GM19351 (cell line): ENCODE data around the gene PTMA.
"Not testable (repeated sequence)": the region's sequence is repeated elsewhere in the genome, so short reads cannot be mapped to it uniquely, and the experiment has no call there.

Experiments
- ATAC-seq: cut with Tn5 transposase; IDR thresholded peaks from one replicate; pipeline ENCODE4 v1.9.1; 2021; ENCODE audit warnings: mild to moderate bottlenecking, moderate library complexity; ENCODE audit not compliant: unreplicated experiment

PTMA gene

GRCh38 chr2:231714639-231715498 lies 6.5 kb downstream of the PTMA start:
- ATAC-seq: no peak

DNA sequence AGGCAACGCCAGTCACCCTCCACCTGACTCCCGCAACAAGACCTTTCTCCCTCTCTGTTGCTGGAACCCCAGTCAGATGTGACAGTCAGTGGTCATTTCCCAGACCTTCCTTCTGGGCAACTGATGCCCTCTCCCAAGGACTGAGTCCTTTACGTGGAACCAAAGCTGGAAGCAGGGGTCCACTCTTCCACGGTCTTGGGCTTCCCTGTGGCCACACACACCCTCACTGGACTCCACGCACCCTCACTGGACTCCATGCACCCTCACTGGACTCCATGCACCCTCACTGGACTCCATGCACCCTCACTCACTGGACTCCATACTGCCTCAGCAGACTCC lies 7.1 kb downstream of the PTMA start:
- ATAC-seq: no peak

DNA sequence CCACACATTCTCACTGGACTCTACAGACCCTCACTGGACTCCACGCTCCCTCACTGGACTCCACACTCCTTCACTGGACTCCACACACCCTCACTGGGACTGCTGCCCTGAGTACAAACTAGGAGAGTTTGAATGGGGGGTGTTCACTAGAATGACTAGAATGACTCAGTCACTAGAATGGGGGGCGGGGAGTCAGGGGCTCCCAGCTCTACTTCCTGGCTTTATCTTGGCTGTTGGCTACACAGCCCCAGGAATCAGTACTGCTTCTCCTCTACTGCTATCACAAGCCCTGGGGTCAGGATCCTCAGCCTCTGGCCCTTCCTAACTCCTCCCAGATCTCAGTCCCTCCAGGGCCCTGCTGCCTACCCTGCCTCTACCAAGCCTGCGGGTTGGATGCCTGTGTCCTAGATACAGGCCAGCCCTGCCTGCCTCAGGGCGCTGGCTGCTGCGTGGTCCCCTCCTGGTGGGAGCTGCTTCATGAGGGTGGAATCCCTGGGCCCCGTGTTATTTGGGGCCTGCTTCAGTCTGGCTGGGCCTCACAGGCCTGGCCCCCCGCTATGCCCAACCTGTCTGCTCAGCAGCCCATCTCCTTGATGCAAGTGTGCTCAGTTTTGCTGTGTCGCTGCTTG lies 7.8 kb downstream of the PTMA start:
- no peak for ATAC-seq

GRCh38 chr2:231716666-231717280 lies 8.4 kb downstream of the PTMA start:
- ATAC-seq: no peak

DNA sequence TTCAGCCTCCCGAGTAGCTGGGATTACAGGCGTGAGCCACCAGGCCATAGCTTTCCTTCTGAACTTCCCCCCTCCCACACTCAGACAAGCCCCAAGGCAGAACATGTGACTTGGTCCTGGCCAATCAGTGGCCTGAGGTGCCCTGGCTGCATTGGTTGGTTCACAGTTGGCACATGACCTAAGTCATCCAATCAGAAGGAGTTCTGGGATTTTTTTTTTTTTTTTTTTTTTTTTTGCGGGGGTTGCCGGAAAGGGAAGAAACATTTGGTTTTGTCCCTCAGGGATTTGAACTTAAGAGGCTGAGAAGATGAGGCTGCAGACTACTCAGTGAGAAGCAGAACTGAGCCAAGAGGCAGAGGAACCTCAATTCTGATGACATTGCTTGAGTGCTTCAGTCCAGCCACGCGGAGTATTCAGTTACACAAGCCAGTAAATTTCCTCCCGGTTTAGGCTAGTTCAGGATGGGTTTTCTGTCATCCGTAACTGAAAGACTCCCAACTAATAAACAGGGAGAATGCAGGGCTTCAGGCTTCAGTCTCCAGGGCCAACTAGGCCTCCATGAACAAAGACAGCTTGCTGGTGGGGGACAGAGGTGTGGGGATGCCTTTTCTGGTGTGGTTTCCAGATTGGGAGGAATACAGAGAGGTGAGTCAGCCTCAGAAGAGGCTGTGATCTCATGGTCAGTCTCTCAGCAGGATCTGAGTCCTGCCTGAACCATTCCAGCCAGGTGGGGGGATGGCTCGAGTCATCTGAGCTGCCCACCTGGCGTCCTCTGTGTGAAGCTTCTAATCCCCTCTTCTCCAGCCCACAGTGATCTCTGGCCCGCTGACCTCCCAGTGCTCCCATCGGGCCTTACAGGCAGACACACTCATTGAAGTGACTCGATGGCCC lies 9.2 kb downstream of the PTMA start:
- ATAC-seq: peak; percentile 35

DNA sequence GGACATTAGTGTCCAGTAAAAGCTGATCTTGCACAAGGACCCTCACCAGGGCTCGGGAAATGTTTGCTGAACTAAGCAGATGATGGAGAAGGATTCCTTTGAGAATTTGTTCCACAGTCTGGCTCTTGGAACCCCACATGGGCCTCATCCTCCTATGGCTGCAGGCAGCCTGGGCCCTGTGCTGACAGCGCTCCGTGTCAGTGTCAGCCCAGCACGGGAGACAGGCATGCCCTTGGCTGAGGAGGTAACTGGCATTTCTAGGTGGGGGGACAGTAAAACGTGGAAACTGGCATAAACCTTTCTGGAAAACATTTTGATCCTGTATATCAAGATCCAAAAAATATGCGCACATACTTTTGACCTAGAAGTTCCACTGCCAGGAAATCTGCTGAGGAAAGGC lies 10.5 kb downstream of the PTMA start:
- ATAC-seq: no peak

GRCh38 chr2:231720292-231720986 lies 12.1 kb downstream of the PTMA start:
- peak; percentile 10 for ATAC-seq

GRCh38 chr2:231720987-231721966 lies 13.0 kb downstream of the PTMA start:
- peak; percentile 85 for ATAC-seq

DNA sequence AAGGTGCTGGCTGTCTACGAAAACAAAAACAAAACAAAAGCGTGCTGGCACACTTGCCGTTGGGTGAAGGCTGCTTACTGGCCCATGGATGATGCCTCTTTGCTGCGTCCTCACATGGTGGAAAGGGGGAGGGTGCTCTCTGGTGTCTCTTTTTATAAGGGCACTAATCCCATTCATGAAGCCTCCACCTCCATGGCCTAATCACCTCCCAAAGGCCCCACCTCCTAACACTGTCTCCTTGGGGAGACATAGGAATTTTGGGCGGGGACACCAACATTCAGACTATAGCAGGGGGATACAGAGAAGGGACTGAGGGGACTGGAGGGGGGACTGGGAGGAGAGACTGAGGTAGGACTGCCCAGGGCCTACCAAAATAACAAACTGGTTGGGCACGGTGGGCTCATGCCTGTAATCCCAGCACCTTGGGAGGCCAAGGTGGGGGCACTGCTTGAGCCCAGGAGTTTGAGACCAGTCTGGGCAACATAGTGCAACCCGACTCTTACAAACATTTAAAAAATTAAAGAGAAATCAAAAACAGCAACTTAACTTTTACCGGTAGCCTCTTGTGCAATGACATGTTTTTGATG lies 14.5 kb downstream of the PTMA start:
- no peak for ATAC-seq

- no peak for ATAC-seq
Measured at GRCh38 chr2:231725476-231725875, 17.2 kb downstream of the PTMA start.

DNA sequence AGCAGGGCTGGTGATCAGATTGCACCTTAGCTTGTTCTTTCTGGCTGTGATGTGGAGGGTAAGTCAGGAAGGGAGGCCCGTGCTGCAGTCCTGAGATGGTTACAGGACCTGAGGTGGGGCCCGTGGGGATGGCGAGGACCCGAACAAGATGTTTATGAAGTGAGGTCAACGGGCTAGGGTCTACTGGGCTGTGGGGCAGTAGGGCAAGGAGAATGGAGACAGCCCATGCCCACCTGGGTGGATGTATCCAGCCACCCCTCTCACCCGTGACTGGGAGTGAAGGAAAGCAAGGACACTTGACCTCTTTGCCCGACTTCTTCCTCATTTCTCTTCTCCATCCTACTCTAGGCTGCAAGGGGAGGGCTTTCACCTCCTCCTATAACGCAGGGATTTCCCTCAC lies 18.0 kb downstream of the PTMA start:
- no peak for ATAC-seq

DNA sequence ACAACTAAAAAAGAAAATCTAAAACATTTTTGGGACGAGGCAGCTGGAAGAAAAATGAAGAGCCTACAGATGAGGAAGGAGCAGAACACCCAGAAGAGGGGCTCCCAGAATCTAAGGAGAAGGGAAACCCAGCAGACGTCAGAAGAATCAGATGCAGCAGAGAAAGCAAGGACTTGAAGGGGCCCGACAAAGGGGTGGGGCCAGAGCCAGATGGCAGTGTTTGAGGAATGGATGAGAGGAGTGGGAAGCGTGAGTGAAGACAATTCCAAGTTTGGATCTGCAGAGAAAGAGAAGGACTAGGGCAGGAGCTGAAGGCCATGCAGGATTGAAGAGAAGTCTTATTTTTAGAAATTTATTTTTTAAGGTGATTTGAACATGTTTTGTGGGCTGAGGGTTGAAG lies 19.3 kb downstream of the PTMA start:
- no peak for ATAC-seq

GRCh38 chr2:231732604-231733003 lies 24.3 kb downstream of the PTMA start:
- no peak for ATAC-seq

GRCh38 chr2:231737761-231738160 lies 29.4 kb downstream of the PTMA start:
- no peak for ATAC-seq

- no peak for ATAC-seq
Measured at GRCh38 chr2:231743376-231744116, 35.2 kb downstream of the PTMA start.

- ATAC-seq: no peak
Measured at GRCh38 chr2:231745303-231746038, 37.1 kb downstream of the PTMA start.

DNA sequence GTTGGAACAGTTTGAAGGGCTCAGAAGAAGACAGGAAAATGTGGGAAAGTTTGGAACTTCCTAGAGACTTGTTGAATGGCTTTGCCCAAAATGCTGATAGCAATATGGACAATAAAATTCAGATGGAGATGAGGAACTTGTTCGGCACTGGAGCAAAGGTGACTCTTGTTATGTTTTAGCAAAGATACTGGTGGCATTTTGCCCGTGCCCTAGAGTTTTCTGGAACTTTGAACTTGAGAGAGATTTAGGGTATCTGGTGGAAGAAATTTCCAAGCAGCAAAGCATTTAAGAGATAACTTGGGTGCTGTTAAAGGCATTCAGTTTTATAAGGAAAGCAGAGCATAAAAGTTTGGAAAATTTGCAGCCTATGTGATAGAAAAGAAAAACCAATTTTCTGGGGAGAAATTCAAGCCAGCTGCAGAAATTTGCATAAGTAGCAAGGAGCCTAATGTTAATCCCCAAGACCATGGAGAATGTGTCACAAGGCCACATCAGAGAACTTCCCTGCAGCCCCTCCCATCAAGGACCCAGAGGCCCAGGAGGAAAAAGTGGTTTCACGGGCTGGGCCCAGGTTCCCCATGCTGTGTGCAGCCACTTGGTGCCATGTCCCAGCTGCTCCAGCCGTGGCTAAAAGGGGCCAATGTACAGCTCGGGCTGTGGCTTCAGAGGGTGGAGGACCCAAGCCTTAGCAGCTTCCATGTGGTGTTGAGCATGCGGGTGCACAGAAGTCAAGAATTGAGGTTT lies 40.0 kb downstream of the PTMA start:
- ATAC-seq: not testable (repeated sequence)
